ES-I3 (cell line): ENCODE data around the gene OR2L2.
"Not testable (repeated sequence)": the region's sequence is repeated elsewhere in the genome, so short reads cannot be mapped to it uniquely, and the experiment has no call there.

Source experiments
- H3K36me3 ChIP-seq: 2 replicates; pipeline ENCODE4 v1.6.1; 2013; ENCODE audit warnings: mild to moderate bottlenecking, low read length, control low read depth, moderate library complexity; ENCODE audit not compliant: insufficient read depth
- H3K4me1 ChIP-seq: 2 replicates; pipeline ENCODE4 v1.6.1; 2013; ENCODE audit warnings: mild to moderate bottlenecking, control low read depth, low read length; ENCODE audit not compliant: insufficient read depth
- H3K9ac ChIP-seq: 2 replicates; pipeline ENCODE4 v1.6.1; 2013; ENCODE audit warnings: low read depth, mild to moderate bottlenecking, low read length, moderate library complexity
- H3K9me3 ChIP-seq: 2 replicates; pipeline ENCODE4 v1.6.1; 2013; ENCODE audit warnings: mild to moderate bottlenecking, low read length, moderate library complexity; ENCODE audit not compliant: control insufficient read depth, insufficient read depth

OR2L2 gene

DNA sequence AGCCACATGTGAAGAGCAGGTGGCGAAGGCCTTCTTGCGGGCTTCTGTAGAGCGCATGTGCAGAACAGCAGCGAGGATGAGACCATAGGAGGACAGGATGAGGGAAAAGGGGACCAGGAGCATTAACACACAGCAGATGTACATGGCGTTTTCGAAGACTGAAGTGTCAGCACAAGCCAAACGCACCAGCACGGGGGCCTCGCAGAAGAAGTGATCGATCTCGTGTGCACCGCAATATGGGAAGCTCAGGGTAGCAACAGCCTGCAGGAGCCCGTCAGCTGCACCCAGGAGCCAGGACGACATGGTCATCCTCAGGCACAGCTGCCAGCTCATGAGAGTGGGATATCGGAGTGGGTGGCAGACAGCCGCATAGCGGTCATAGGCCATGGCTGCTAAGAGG lies 54.0 kb downstream of the OR2L2 start:
- H3K9ac ChIP-seq, H3K9me3 ChIP-seq, H3K4me1 ChIP-seq, H3K36me3 ChIP-seq: not testable (repeated sequence)
